KMS-11 (cell line): ENCODE data around the gene HARBI1.

Experiments
- H2AFZ ChIP-seq: fragments of 200-600 bp; sonication (generic); 2 replicates; pipeline ENCODE4 v1.6.1; 2016; ENCODE audit warnings: antibody characterized with exemption, mixed run types, low read depth
- H3K27ac ChIP-seq: fragments of 200-600 bp; sonication (generic); 2 replicates; pipeline ENCODE4 v1.6.1; 2016; ENCODE audit warnings: mild to moderate bottlenecking, mixed run types
- H3K27me3 ChIP-seq: fragments of 200-600 bp; sonication (generic); 2 replicates; pipeline ENCODE4 v1.6.1; 2017; ENCODE audit warnings: mild to moderate bottlenecking, low read depth, mixed run types, moderate library complexity; ENCODE audit not compliant: insufficient read depth
- H3K36me3 ChIP-seq: fragments of 200-600 bp; sonication (generic); 2 replicates; pipeline ENCODE4 v1.6.1; 2017; ENCODE audit warnings: mild to moderate bottlenecking, mixed run types; ENCODE audit not compliant: insufficient read depth
- H3K4me1 ChIP-seq: fragments of 200-600 bp; sonication (generic); 2 replicates; pipeline ENCODE4 v1.6.1; 2016; ENCODE audit warnings: mild to moderate bottlenecking, low read depth, mixed run types; ENCODE audit not compliant: poor library complexity, severe bottlenecking
- H3K4me2 ChIP-seq: fragments of 200-600 bp; sonication (generic); 2 replicates; pipeline ENCODE4 v1.7.0; 2016; ENCODE audit warnings: mild to moderate bottlenecking, mixed run types
- H3K4me3 ChIP-seq: fragments of 200-600 bp; sonication (generic); IDR thresholded peaks from 2 replicates; pipeline ENCODE4 v1.6.1; 2017; ENCODE audit warnings: low read depth, low read length, mixed read lengths; ENCODE audit not compliant: insufficient read depth
- H3K79me2 ChIP-seq: fragments of 200-600 bp; sonication (generic); 2 replicates; pipeline ENCODE4 v1.6.1; 2016; ENCODE audit warnings: low read depth, mixed run types; ENCODE audit not compliant: insufficient read depth
- H3K9ac ChIP-seq: fragments of 200-600 bp; sonication (generic); 2 replicates; pipeline ENCODE4 v1.6.1; 2016; ENCODE audit warnings: mild to moderate bottlenecking, mixed run types
- H4K20me1 ChIP-seq: fragments of 200-600 bp; sonication (generic); 2 replicates; pipeline ENCODE4 v1.6.1; 2016; ENCODE audit warnings: mild to moderate bottlenecking, mixed run types; ENCODE audit not compliant: insufficient read depth
- TF ChIP-seq, protein P1 (sequence below): fragments of 200-600 bp; sonication (generic); conservative IDR thresholded peaks from 2 replicates; pipeline ENCODE4 v1.6.1; 2017; ENCODE audit warnings: low read depth, mild to moderate bottlenecking, antibody characterized with exemption, low read length, moderate library complexity, mixed read lengths

Gene HARBI1, protein sequence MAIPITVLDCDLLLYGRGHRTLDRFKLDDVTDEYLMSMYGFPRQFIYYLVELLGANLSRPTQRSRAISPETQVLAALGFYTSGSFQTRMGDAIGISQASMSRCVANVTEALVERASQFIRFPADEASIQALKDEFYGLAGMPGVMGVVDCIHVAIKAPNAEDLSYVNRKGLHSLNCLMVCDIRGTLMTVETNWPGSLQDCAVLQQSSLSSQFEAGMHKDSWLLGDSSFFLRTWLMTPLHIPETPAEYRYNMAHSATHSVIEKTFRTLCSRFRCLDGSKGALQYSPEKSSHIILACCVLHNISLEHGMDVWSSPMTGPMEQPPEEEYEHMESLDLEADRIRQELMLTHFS

DNA sequence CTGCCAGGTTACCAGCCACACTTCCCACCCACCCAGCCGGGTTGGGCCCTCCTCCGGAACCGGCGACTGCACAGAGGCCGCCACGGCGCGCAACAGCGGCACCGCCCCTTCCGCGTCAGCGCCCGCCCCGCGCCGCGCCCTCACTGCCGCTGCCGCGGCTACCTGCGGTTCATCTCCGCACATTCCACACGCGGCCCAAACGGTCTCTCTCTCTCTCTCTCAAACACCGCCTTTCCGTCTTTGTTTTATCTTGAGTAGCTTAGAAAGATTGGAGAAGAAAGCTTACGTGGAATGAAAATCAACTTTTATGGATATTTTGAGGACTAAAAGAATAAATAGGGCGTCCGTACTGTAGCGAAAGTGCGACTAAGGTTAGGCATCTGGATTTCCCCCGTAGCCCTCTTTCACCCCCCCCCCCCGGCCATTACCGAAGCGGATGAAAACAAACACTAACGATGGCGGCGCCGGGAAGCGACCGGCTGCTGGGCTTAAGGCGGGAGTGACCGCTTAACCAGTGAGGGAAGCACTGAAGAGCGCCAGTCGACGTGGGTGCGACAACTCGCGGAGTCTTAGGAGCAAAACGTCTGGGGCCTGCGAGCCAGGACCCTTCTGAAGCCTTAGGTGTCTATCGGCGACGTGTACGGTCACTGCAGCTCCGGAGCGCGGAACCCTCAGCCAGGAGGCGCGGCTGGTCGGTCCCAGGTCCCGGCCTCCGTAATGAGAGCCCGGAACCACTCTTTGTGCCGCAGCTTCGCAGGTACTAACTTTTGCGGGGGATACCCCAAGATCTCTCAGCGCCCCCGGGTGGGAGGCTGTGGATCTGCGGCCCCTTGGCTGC is at the start of gene HARBI1, which contains the start of gene ATG13:
Gene HARBI1, minus strand, starts transcription at position 94 of the 838 bp plus-strand sequence. CDS start 990 bp downstream, outside the sequence.
Gene ATG13, plus strand, starts transcription at position 420 of the 838 bp plus-strand sequence. CDS start 26,739 bp downstream, outside the sequence.
- H4K20me1 ChIP-seq, result no peaks in the 10 kb centered on the region
- peak within 1 kb of the TSS; percentile 76 for H2AFZ ChIP-seq
- no peaks in the 10 kb centered on the region for H3K27me3 ChIP-seq
- H3K4me3 ChIP-seq, result no peak within 1 kb of the TSS
- no peaks in the 10 kb centered on the region for H3K36me3 ChIP-seq
- peaks cover 25% of the 10 kb centered on the region for H3K4me1 ChIP-seq
- peak within 1 kb of the TSS; percentile 88 for H3K27ac ChIP-seq
- peak within 1 kb of the TSS; percentile 92 for H3K9ac ChIP-seq
- peaks cover 40% of the 10 kb centered on the region; the same call in 1 of the 2 replicates for H3K79me2 ChIP-seq
- H3K4me2 ChIP-seq, result peak within 1 kb of the TSS; percentile 86
- TF ChIP-seq, protein P1, sequence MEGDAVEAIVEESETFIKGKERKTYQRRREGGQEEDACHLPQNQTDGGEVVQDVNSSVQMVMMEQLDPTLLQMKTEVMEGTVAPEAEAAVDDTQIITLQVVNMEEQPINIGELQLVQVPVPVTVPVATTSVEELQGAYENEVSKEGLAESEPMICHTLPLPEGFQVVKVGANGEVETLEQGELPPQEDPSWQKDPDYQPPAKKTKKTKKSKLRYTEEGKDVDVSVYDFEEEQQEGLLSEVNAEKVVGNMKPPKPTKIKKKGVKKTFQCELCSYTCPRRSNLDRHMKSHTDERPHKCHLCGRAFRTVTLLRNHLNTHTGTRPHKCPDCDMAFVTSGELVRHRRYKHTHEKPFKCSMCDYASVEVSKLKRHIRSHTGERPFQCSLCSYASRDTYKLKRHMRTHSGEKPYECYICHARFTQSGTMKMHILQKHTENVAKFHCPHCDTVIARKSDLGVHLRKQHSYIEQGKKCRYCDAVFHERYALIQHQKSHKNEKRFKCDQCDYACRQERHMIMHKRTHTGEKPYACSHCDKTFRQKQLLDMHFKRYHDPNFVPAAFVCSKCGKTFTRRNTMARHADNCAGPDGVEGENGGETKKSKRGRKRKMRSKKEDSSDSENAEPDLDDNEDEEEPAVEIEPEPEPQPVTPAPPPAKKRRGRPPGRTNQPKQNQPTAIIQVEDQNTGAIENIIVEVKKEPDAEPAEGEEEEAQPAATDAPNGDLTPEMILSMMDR, result peak; percentile 76

DNA sequence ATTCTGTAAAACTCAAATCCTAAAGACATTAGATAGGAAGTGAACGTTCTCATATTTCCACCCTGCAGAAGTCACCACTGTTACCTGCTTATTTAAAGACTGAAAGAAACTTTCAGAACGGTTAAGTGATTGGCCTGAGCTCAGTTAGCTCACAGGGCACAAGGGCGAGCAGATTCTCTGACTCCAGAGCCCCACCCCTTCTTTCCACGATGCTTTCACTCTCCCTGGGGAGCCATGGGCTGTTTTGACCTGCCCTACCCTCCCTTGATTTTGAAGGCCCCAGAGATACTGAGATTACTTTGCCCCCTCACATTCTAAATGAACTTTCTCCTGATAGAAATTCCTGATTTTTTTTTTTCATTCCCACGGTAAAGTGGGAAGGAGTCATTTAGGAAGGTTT is 49.5 kb upstream of the HARBI1 start:
- Histone ChIP-seq H2AFZ (peak overlapping the region; percentile 1; the same call in 1 of the 2 replicates), H3K27ac (peak overlapping the region; percentile 74), H4K20me1 (no peaks in the 10 kb centered on the region), H3K27me3 (no peaks in the 10 kb centered on the region), H3K4me2 (peak overlapping the region; percentile 67), H3K79me2 (no peaks in the 10 kb centered on the region), H3K9ac (peak overlapping the region; percentile 6; the same call in 1 of the 2 replicates), H3K36me3 (no peaks in the 10 kb centered on the region), H3K4me3 (no peak overlapping the region), H3K4me1 (peaks cover 82% of the 10 kb centered on the region)
- TF ChIP-seq, protein P1, result no peak

DNA sequence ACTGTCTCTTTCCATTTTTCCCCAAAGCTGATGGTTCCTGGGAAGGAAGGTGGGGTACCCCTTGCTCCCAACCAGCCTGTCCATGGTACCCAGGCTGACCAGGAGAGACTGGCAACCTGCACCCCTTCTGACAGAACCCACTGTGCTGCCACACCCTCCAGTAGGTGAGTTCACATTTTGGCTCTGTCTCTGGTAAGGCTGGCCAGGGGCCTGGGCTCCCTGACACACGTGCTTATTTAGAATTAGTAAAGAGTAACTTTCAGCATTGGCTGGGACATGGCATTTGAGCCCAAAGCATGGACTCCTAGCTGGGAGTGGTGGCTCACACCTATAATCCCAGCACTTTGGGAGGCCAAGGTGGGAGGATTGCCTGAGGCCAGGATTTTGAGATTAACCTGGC is 48.3 kb upstream of the HARBI1 start:
- no peak overlapping the region for H3K4me3 ChIP-seq
- H3K36me3 ChIP-seq, result no peaks in the 10 kb centered on the region
- no peak overlapping the region for H3K9ac ChIP-seq
- H2AFZ ChIP-seq, result no peak overlapping the region
- peak overlapping the region; percentile 74; the same call in 1 of the 2 replicates for H3K27ac ChIP-seq
- no peaks in the 10 kb centered on the region for H3K27me3 ChIP-seq
- no peaks in the 10 kb centered on the region for H4K20me1 ChIP-seq
- TF ChIP-seq, protein P1, result no peak
- H3K79me2 ChIP-seq, result no peaks in the 10 kb centered on the region
- peaks cover 80% of the 10 kb centered on the region for H3K4me1 ChIP-seq
- H3K4me2 ChIP-seq, result no peak overlapping the region

DNA sequence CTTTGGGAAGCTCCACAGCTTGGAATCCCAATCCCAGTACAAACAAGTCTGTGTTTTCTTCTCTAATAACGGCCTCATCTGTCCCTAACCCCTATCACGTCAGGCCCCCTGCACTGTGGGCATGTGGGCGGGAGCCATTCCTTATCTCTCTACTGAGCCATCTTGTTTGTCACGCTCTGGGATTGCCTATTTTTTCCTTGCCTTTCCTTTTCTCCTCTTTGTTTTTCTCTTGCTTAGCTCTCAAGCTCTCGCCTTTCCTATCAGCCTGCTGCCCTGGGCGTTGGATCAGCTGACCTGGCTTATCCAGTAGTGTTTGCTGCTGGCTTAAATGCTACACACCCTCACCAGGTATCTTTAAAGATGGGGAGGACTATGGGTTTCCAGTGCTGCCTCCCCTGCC is 47.6 kb upstream of the HARBI1 start:
- TF ChIP-seq, protein P1, result no peak
- H2AFZ ChIP-seq, result no peak overlapping the region
- H3K4me1 ChIP-seq, result peaks cover 80% of the 10 kb centered on the region
- no peaks in the 10 kb centered on the region for H4K20me1 ChIP-seq
- H3K27ac ChIP-seq, result no peak overlapping the region
- no peak overlapping the region for H3K4me2 ChIP-seq
- no peak overlapping the region for H3K9ac ChIP-seq
- H3K27me3 ChIP-seq, result no peaks in the 10 kb centered on the region
- no peak overlapping the region for H3K4me3 ChIP-seq
- H3K79me2 ChIP-seq, result no peaks in the 10 kb centered on the region
- H3K36me3 ChIP-seq, result no peaks in the 10 kb centered on the region
